Activated T-helper 2 cell treated with anti-CD3 and anti-CD28 coated beads, Interferon-gamma antibody, Interleukin-2, Interleukin-4, amounts not matched to agents 10 μg/mL and 5 μg/mL and 100 μg/mL, durations not matched to agents 14 hours and 24 hours and 36 hours (primary cell): ENCODE measurements around the gene ADPRH. TPM values are rescaled to one million over a fixed set of nuclear protein-coding genes. Genes with fewer than 3 reads are reported as not detected.
A peak's percentile ranks its signal among the peaks of the same experiment; 100 is the strongest.

Experiments used
- DNase-seq: peaks from one replicate; pipeline ENCODE4 v3.0.0; 2021; ENCODE audit warnings: low spot score
- H3K27ac Mint-ChIP-seq: one replicate; pipeline ENCODE4 v1.8.0; 2021; ENCODE audit warnings: mixed read lengths
- H3K27me3 Mint-ChIP-seq: one replicate; pipeline ENCODE4 v1.8.0; 2021; ENCODE audit warnings: low read depth, mixed read lengths
- H3K36me3 Mint-ChIP-seq: one replicate; pipeline ENCODE4 v1.8.0; 2021; ENCODE audit warnings: low read depth, mixed read lengths
- H3K4me1 Mint-ChIP-seq: one replicate; pipeline ENCODE4 v1.8.0; 2021; ENCODE audit warnings: low read depth, mixed read lengths
- H3K4me3 Mint-ChIP-seq: one replicate; pipeline ENCODE4 v1.8.0; 2021; ENCODE audit warnings: low read depth, mild to moderate bottlenecking, moderate library complexity, mixed read lengths
- H3K9me3 Mint-ChIP-seq: one replicate; pipeline ENCODE4 v1.8.0; 2021; ENCODE audit warnings: mixed read lengths
- intact Hi-C: fragments of 100-400 bp; cut with micrococcal nuclease; formaldehyde crosslinking; loops from one replicate; pipeline ENCODE4 v1.15.1; 2023
- total RNA-seq: library from RNA; stranded (reverse); gene quantifications from 2 replicates; pipeline ENCODE4 v1.2.3, GENCODE V29; 2022

The ADPRH gene
- total RNA-seq, 1 donor from 2014 or later: 5.5 TPM

DNA sequence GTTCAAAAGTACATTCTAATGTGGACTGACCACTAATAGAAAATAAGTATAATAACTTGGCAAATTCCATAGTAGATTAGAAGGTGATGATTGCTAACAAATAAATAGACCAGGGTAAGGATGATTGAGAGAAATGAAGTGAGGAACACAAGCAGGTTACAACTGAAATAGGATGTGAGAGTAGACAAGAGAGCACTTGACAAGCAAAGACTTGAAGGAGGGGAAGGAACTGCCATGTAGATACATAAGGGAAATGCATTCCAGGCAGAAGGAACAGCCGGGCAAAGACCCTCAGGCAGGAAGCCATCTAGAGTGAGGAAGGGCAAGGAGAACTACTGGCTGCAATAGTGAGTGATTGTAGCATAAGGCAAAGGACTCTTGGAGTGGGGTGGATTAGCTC lies 23.4 kb downstream of the ADPRH start:
- peaks cover 18% of the 10 kb centered on the region for H3K4me1 Mint-ChIP-seq

GRCh38 chr3:119604878-119605277 lies 25.6 kb downstream of the ADPRH start:
- no peaks in the 10 kb centered on the region for H3K36me3 Mint-ChIP-seq
- no peaks in the 10 kb centered on the region for H3K9me3 Mint-ChIP-seq
- peaks cover 13% of the 10 kb centered on the region for H3K4me1 Mint-ChIP-seq
- no peak overlapping the region for H3K4me3 Mint-ChIP-seq
- peaks cover 16% of the 10 kb centered on the region for H3K27me3 Mint-ChIP-seq
- no peak for DNase-seq
- no peak overlapping the region for H3K27ac Mint-ChIP-seq
- intact Hi-C loops: no loop called here

More for the DNA sequence above, 23.4 kb downstream of the ADPRH start:
- Mint-ChIP-seq H3K36me3 (no peaks in the 10 kb centered on the region), H3K4me3 (no peak overlapping the region), H3K9me3 (no peaks in the 10 kb centered on the region), H3K27me3 (peaks cover 4% of the 10 kb centered on the region), H3K27ac (no peak overlapping the region)
- no peak for DNase-seq
- intact Hi-C loops: no loop called here

DNA sequence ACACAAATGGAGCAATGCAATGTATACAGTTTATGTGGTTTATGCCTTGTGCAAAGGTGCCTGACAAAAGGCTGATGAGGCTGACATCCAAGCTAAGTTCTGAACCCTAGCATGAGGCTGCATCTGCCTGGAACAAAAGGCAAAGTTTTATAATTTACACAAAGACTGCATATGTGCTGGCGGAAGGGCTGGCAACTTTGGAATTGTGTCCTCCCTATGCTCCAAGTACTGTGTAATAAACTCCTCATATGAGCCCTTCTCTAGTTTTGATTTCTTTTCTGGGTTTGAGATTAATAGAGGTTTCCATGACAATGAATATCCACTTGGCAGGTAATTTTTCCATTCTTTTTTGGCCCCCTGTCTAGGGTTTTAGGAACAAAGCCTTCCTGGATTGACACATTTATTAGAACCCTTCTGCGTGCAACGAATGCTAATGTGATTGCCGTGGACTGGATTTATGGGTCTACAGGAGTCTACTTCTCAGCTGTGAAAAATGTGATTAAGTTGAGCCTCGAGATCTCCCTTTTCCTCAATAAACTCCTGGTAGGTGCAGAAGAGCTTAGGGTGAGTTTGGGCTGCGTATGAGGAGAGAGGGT lies 29.2 kb downstream of the ADPRH start:
- H3K27ac Mint-ChIP-seq: no peak overlapping the region

DNA sequence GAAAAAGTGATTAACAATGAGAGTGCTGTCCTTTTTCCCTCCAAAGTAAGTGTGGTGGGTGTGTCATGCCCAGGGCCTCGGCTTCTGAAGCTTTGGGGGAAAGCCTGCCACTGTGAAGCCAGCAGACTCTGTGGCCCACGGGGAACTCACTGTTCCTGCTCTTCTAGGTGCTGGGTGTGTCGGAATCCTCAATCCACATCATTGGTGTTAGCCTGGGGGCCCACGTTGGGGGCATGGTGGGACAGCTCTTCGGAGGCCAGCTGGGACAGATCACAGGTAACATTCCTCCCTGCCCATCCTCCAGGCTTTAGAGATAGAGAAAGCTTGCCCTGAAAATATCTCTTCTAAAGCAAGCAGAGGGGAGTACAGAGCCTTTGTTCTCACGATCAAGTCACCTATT lies 30.0 kb downstream of the ADPRH start:
- Mint-ChIP-seq H3K4me3 (no peak overlapping the region), H3K36me3 (no peaks in the 10 kb centered on the region), H3K9me3 (no peaks in the 10 kb centered on the region), H3K27ac (no peak overlapping the region), H3K4me1 (peaks cover 6% of the 10 kb centered on the region), H3K27me3 (peaks cover 25% of the 10 kb centered on the region)
- intact Hi-C loops: no loop called here
- DNase-seq: no peak

More for the DNA sequence above, 29.2 kb downstream of the ADPRH start:
- peaks cover 25% of the 10 kb centered on the region for H3K27me3 Mint-ChIP-seq
- H3K4me3 Mint-ChIP-seq: no peak overlapping the region
- DNase-seq: no peak
- peaks cover 9% of the 10 kb centered on the region for H3K4me1 Mint-ChIP-seq
- intact Hi-C loops: no loop called here
- no peaks in the 10 kb centered on the region for H3K36me3 Mint-ChIP-seq
- no peaks in the 10 kb centered on the region for H3K9me3 Mint-ChIP-seq

DNA sequence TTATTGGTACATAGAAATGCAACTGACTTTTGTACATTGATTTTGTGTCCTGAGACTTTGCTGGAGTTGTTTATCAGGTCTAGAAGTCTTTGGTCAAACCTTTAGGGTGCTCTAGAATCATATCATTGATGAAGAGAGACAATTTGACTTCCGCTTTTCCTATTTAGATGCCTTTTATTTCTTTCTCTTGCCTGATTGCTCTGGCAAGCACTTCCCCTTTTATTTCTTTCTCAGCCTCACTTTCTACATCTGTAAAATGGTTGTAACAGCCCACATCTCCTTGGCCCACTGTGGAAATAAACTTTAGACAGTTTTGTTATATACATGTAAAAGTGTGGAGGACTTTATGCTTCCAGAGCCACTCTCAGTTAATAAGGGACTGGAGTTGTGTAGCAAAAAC lies 32.4 kb downstream of the ADPRH start:
- Mint-ChIP-seq H3K9me3 (no peaks in the 10 kb centered on the region), H3K4me1 (no peaks in the 10 kb centered on the region), H3K27me3 (peaks cover 27% of the 10 kb centered on the region), H3K36me3 (no peaks in the 10 kb centered on the region), H3K4me3 (no peak overlapping the region), H3K27ac (no peak overlapping the region)
- intact Hi-C loops: no loop called here
- no peak for DNase-seq

DNA sequence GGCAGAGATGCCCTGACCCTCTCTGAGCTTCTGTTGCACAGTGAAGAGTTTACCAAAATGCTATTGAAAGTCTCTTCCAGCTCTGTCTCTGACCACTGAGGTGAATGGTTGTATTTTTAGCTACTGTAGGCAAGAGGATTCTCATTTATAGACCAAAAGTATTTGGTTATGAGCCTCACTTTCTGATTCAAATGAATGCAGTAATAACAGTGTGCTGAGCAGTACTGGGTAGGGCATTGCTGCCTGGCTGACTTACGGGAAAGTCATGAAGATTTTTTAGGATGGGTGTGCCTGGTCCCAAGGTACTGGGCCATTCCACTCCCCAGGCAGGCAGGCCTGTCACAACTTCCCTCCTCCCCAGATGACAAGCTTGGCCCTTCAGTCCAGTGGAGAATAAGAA lies 33.9 kb downstream of the ADPRH start:
- H3K27ac Mint-ChIP-seq: no peak overlapping the region
- no peaks in the 10 kb centered on the region for H3K9me3 Mint-ChIP-seq
- no peaks in the 10 kb centered on the region for H3K36me3 Mint-ChIP-seq
- no peak for DNase-seq
- H3K27me3 Mint-ChIP-seq: peaks cover 21% of the 10 kb centered on the region
- no peak overlapping the region for H3K4me3 Mint-ChIP-seq
- H3K4me1 Mint-ChIP-seq: no peaks in the 10 kb centered on the region
- intact Hi-C loops: no loop called here

GRCh38 chr3:119613872-119614271 lies 34.6 kb downstream of the ADPRH start:
- Mint-ChIP-seq H3K27ac (no peak overlapping the region), H3K4me1 (no peaks in the 10 kb centered on the region), H3K9me3 (no peaks in the 10 kb centered on the region), H3K27me3 (peaks cover 17% of the 10 kb centered on the region), H3K4me3 (no peak overlapping the region), H3K36me3 (no peaks in the 10 kb centered on the region)
- intact Hi-C loops: no loop called here
- no peak for DNase-seq

- intact Hi-C loops: no loop called here
- Mint-ChIP-seq H3K9me3 (no peaks in the 10 kb centered on the region), H3K4me3 (no peak overlapping the region), H3K27ac (no peak overlapping the region), H3K36me3 (no peaks in the 10 kb centered on the region), H3K4me1 (no peaks in the 10 kb centered on the region), H3K27me3 (peaks cover 10% of the 10 kb centered on the region)
- no peak for DNase-seq
Observed at GRCh38 chr3:119616056-119616455, 36.8 kb downstream of the ADPRH start.

- Mint-ChIP-seq H3K4me3 (no peak overlapping the region), H3K9me3 (no peaks in the 10 kb centered on the region), H3K4me1 (no peaks in the 10 kb centered on the region), H3K27ac (no peak overlapping the region), H3K36me3 (no peaks in the 10 kb centered on the region), H3K27me3 (peaks cover 6% of the 10 kb centered on the region)
- no peak for DNase-seq
- intact Hi-C loops: no loop called here
Observed at GRCh38 chr3:119619094-119619493, 39.8 kb downstream of the ADPRH start.

DNA sequence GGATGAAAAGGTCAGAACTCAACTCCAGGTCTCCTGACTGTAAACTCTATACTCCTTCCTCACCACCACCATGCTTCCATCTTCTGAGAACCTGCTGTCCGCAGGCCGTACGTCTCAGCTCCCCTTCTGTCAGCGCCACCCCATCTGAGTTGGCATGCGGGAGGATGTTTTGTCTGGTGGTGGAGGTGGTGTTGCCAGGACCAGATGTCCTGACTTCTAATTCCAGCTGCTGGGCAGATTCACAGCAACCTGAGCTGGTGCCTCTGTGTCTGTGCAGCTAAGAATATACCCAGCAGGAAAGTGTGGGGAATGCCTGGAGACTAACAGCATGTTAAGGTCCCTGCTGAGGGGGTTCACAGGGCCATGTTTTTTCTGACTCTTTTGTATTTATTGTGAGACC lies 41.6 kb downstream of the ADPRH start:
- H3K9me3 Mint-ChIP-seq: no peaks in the 10 kb centered on the region
- no peaks in the 10 kb centered on the region for H3K36me3 Mint-ChIP-seq
- intact Hi-C loops: no loop called here

GRCh38 chr3:119624002-119624720 lies 44.9 kb downstream of the ADPRH start:
- DNase-seq: no peak
- intact Hi-C loops: no loop called here
- no peak overlapping the region for H3K27ac Mint-ChIP-seq
- no peak overlapping the region for H3K4me3 Mint-ChIP-seq
- no peaks in the 10 kb centered on the region for H3K9me3 Mint-ChIP-seq
- peaks cover 21% of the 10 kb centered on the region for H3K4me1 Mint-ChIP-seq
- no peaks in the 10 kb centered on the region for H3K36me3 Mint-ChIP-seq
- H3K27me3 Mint-ChIP-seq: peaks cover 2% of the 10 kb centered on the region

More for the DNA sequence above, 41.6 kb downstream of the ADPRH start:
- peaks cover 3% of the 10 kb centered on the region for H3K27me3 Mint-ChIP-seq
- H3K4me1 Mint-ChIP-seq: no peaks in the 10 kb centered on the region
- no peak for DNase-seq
- H3K4me3 Mint-ChIP-seq: no peak overlapping the region
- H3K27ac Mint-ChIP-seq: no peak overlapping the region

DNA sequence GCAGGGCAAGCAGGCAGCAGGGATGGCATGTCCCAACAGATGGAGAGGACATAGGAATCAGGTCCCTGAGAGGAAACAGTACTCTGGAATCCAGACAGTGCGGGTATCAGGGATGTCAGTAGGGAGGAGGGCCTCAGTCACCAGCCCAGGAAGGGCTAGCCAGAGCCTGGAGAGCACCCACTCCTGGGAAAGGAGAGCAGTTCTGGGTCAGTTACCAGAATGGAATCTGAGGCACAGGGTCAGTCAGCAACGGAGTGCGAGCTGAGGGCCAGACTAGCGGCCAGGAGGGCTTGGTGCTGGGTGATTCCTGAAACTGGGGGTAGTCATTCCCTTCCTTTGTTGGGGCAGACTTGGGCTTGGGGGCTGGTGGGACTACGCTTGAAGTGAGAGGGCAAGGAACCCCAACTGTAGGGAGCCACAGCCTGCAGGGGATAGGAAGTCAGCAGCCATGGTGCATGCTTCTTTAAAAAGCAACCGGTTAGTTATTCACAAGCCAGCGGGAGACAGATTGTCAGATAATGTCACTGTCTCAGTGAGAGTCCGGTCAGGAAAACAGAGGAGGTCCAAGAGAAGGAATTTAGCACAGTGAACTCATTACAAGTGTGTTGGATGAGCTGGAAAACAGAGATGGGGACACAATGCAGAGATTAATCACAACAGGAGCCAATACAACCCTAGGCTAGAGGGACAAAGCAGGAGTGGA lies 46.3 kb downstream of the ADPRH start:
- Mint-ChIP-seq H3K4me3 (no peak overlapping the region), H3K9me3 (no peaks in the 10 kb centered on the region), H3K4me1 (peaks cover 25% of the 10 kb centered on the region), H3K27me3 (no peaks in the 10 kb centered on the region), H3K27ac (no peak overlapping the region), H3K36me3 (no peaks in the 10 kb centered on the region)
- DNase-seq: no peak
- intact Hi-C loops: no loop called here

DNA sequence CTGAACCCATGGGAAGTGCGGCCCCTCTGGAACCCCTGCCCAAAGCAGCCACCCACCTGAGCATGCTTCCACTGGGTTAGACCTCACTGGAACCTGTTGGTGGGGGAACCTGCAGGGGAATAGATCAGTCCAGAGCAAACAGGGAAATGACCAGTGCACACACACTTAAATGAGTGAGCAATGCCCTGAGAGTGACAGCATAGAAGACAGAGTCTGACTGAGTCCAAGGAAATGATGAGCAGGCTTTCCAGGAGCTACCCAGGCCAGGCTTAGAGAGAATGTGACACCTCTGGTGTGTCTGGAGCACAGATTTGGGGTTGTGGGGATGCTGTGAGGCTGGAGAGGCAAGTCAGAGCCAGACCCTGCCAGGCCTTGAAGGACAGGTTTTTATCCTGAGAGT lies 46.9 kb downstream of the ADPRH start:
- intact Hi-C loops: no loop called here
- Mint-ChIP-seq H3K36me3 (no peaks in the 10 kb centered on the region), H3K4me1 (peaks cover 29% of the 10 kb centered on the region), H3K4me3 (no peak overlapping the region), H3K27me3 (no peaks in the 10 kb centered on the region), H3K9me3 (no peaks in the 10 kb centered on the region), H3K27ac (peak overlapping the region; percentile 16)
- DNase-seq: no peak
